ENCODE results near the gene FDXACB1. TPM values are rescaled to one million over a fixed set of nuclear protein-coding genes. Genes with fewer than 3 reads are reported as not detected.
"Not testable (repeated sequence)": the region's sequence is repeated elsewhere in the genome, so short reads cannot be mapped to it uniquely, and the experiment has no call there.

Gene FDXACB1
- total RNA-seq, 1 experiment from 2014 or later, result 5.4 TPM

GRCh38 chr11:111905411-111905810 is 26.4 kb upstream of the FDXACB1 start:
- TF ChIP-seq EZH2 (IDR thresholded peaks at IDR 0.05; ENCODE audit: borderline replicate concordance, low read depth, low read length, poor library complexity, severe bottlenecking), result no peak
- TF ChIP-seq CTCF (conservative IDR thresholded peaks at IDR 0.05; ENCODE audit: low read depth, low read length), result no peak
- H3K9me3 ChIP-seq (ENCODE audit: low read depth, low read length, poor library complexity, severe bottlenecking), result no peaks in the 10 kb centered on the region
- no peak overlapping the region for H3K4me3 ChIP-seq (ENCODE audit: low read depth, low read length, poor library complexity, severe bottlenecking)
- ChIA-PET POLR2A (ENCODE audit: low non-redundant PET) (no interaction called here), CTCF (no interaction called here)
- H3K36me3 ChIP-seq (ENCODE audit: insufficient read depth, low read length, poor library complexity, severe bottlenecking), result no peaks in the 10 kb centered on the region
- H3K27me3 ChIP-seq (replicated peaks; ENCODE audit: insufficient read depth, low read depth, low read length, poor library complexity), result no peaks in the 10 kb centered on the region
- no peaks in the 10 kb centered on the region for H3K4me1 ChIP-seq (ENCODE audit: insufficient read depth, low read length, poor library complexity, severe bottlenecking)
- no peak overlapping the region for H3K27ac ChIP-seq (ENCODE audit: low read depth, low read length, poor library complexity, severe bottlenecking)
- no peak for DNase-seq (ENCODE audit: low spot score)
- intact Hi-C loops (cut with micrococcal nuclease; ENCODE audit: unreplicated experiment), result no loop called here
- no TSS peak for BruUV-seq (replicated peaks)

DNA sequence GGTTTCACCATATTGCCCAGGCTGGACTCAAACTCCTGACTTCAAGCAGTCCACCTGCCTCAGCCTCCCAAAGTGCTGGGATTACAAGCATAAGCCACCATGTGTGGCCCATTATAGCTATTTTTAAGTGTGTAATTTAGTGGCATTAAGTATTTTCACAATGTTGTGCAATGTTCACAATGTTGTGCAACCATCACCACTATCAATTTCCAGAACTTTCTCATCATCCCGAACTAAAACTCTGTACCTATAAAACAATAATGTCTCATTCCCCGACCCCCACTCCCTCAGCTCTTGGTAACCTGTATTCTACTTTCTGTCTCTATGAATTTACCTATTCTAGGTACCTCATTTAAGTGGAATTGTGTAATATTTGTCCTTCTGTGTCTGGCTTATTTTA is 7.9 kb upstream of the FDXACB1 start:
- H3K36me3 ChIP-seq (ENCODE audit: insufficient read depth, low read length, poor library complexity, severe bottlenecking), result no peaks in the 10 kb centered on the region
- POLR2A ChIA-PET (ENCODE audit: low non-redundant PET), result no interaction called here

DNA sequence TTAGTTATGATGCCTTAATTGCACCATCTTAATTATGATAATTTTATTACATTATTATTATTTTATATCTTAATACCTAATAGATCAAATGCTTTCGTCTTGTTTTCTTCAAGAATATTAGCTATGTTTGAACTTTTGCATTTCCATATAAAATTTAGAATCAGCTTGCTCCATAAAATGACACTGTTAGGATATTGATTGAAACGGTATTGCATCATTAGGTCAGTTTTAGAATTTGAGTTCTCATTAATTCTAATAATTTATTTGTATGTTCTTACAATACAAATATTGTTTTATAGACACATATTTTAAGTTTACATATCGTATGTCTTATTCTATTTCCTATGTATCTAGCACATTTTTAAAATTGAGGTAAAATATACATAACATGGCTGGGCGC is 7.1 kb upstream of the FDXACB1 start:
- ChIA-PET CTCF (no interaction called here), POLR2A (ENCODE audit: low non-redundant PET) (no interaction called here)
- H3K4me3 ChIP-seq (ENCODE audit: low read depth, low read length, poor library complexity, severe bottlenecking), result no peak overlapping the region
- no peaks in the 10 kb centered on the region for H3K9me3 ChIP-seq (ENCODE audit: low read depth, low read length, poor library complexity, severe bottlenecking)
- no TSS peak for BruUV-seq (replicated peaks)
- no peaks in the 10 kb centered on the region for H3K4me1 ChIP-seq (ENCODE audit: insufficient read depth, low read length, poor library complexity, severe bottlenecking)
- intact Hi-C loops (cut with micrococcal nuclease; ENCODE audit: unreplicated experiment), result no loop called here
- no peak for DNase-seq (ENCODE audit: low spot score)
- no peaks in the 10 kb centered on the region for H3K27me3 ChIP-seq (replicated peaks; ENCODE audit: insufficient read depth, low read depth, low read length, poor library complexity)
- no peaks in the 10 kb centered on the region for H3K36me3 ChIP-seq (ENCODE audit: insufficient read depth, low read length, poor library complexity, severe bottlenecking)
- no peak overlapping the region for H3K27ac ChIP-seq (ENCODE audit: low read depth, low read length, poor library complexity, severe bottlenecking)
- TF ChIP-seq EZH2 (IDR thresholded peaks at IDR 0.05; ENCODE audit: borderline replicate concordance, low read depth, low read length, poor library complexity, severe bottlenecking), result no peak
- TF ChIP-seq CTCF (conservative IDR thresholded peaks at IDR 0.05; ENCODE audit: low read depth, low read length), result no peak

More for the DNA sequence above, 7.9 kb upstream of the FDXACB1 start:
- Histone ChIP-seq H3K4me3 (ENCODE audit: low read depth, low read length, poor library complexity, severe bottlenecking) (no peak overlapping the region), H3K9me3 (ENCODE audit: low read depth, low read length, poor library complexity, severe bottlenecking) (no peaks in the 10 kb centered on the region), H3K27me3 (replicated peaks; ENCODE audit: insufficient read depth, low read depth, low read length, poor library complexity) (no peaks in the 10 kb centered on the region), H3K27ac (ENCODE audit: low read depth, low read length, poor library complexity, severe bottlenecking) (no peak overlapping the region), H3K4me1 (ENCODE audit: insufficient read depth, low read length, poor library complexity, severe bottlenecking) (no peaks in the 10 kb centered on the region)
- CTCF ChIA-PET, result no interaction called here
- no TSS peak for BruUV-seq (replicated peaks)
- no peak for DNase-seq (ENCODE audit: low spot score)
- TF ChIP-seq EZH2 (IDR thresholded peaks at IDR 0.05; ENCODE audit: borderline replicate concordance, low read depth, low read length, poor library complexity, severe bottlenecking) (no peak), CTCF (conservative IDR thresholded peaks at IDR 0.05; ENCODE audit: low read depth, low read length) (no peak)
- intact Hi-C loops (cut with micrococcal nuclease; ENCODE audit: unreplicated experiment), result no loop called here

DNA sequence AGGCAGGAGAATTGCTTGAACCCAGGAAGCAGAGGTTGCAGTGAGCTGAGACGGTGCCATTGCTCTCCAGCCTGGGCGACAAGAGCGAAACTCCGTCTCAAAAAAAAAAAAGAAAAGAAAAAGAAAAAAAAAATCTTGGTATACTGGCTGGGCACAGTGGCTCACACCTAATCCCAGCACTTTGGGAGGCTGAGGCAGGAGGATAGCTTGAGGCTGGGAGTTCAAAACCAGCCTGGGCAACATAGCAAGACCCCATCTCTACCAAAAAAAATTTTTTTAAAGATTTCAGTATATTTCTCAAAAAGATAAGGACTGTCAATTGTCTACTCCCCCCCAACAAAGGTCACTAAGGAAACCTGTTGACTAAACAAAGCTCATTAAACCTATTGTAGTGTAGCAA is 6.1 kb upstream of the FDXACB1 start:
- intact Hi-C loops (cut with micrococcal nuclease; ENCODE audit: unreplicated experiment); DNase-seq (ENCODE audit: low spot score); BruUV-seq (replicated peaks); H3K9me3 ChIP-seq (ENCODE audit: low read depth, low read length, poor library complexity, severe bottlenecking); POLR2A ChIA-PET (ENCODE audit: low non-redundant PET); CTCF ChIA-PET; H3K4me3 ChIP-seq (ENCODE audit: low read depth, low read length, poor library complexity, severe bottlenecking); H3K27ac ChIP-seq (ENCODE audit: low read depth, low read length, poor library complexity, severe bottlenecking); H3K36me3 ChIP-seq (ENCODE audit: insufficient read depth, low read length, poor library complexity, severe bottlenecking); H3K4me1 ChIP-seq (ENCODE audit: insufficient read depth, low read length, poor library complexity, severe bottlenecking); H3K27me3 ChIP-seq (replicated peaks; ENCODE audit: insufficient read depth, low read depth, low read length, poor library complexity): not testable (repeated sequence)

Data from A673 (cell line).